ENCODE data around the gene SH3BP5. TPM values are rescaled to one million over a fixed set of nuclear protein-coding genes. Genes with fewer than 3 reads are reported as not detected.
A peak's percentile ranks its signal among the peaks of the same experiment; 100 is the strongest.

Gene SH3BP5
- total and polyA plus RNA-seq, 2 donors (not counting 1 experiment from before 2014, with no cell fraction given): 76.6 to 92.3 TPM

- peak overlapping the region; percentile 58 to 87 for H3K27ac ChIP-seq (ENCODE audit: low read length in 2 of 2)
- H3K4me1 ChIP-seq (ENCODE audit: control insufficient read depth in 2 of 2, insufficient read depth in 2 of 2, low read length in 2 of 2): peaks cover 96 to 99% of the 10 kb centered on the region in 2 donors
- H3K79me2 ChIP-seq (ENCODE audit: control insufficient read depth, insufficient read depth, low read length): peaks cover 79% of the 10 kb centered on the region
- peaks cover 89% of the 10 kb centered on the region for H3K4me1 Mint-ChIP-seq
- H4K20me1 ChIP-seq (ENCODE audit: control insufficient read depth, insufficient read depth, low read length, poor library complexity, severe bottlenecking): peaks cover 61% of the 10 kb centered on the region
- ATAC-seq (ENCODE audit: low read depth) (peak; percentile 80), DNase-seq (peak; percentile 87)
- no peak overlapping the region for H2AFZ ChIP-seq (ENCODE audit: insufficient read depth, low read depth, low read length, poor library complexity, severe bottlenecking)
- peak overlapping the region; percentile 68 for H3K4me2 ChIP-seq (replicated peaks; ENCODE audit: low read depth, low read length, poor library complexity, severe bottlenecking)
- peak overlapping the region; percentile 83 for H3K4me3 Mint-ChIP-seq
- no peaks in the 10 kb centered on the region for H3K27me3 Mint-ChIP-seq
- no CpG with 5 or more reads among the region's 6 CpGs for WGBS (ENCODE audit: insufficient coverage)
- ChIA-PET POLR2A (interaction anchor here (1.1 to 2.0 kb wide), 3 partner anchors 18 to 37 kb away, joined by 3 to 8 read pairs (median 4); no protein-coding TSS in a partner anchor), CTCF (interaction anchor here (0.6 to 4.3 kb wide), 13 partner anchors 8 to 113 kb away, joined by 3 to 29 read pairs (median 4); partner anchors contain the start of gene SH3BP5)
- intact Hi-C loops (cut with micrococcal nuclease): loop anchor here (1.0 to 2.0 kb wide), 4 partner anchors 15 to 53 kb away; partner anchors contain the start of gene SH3BP5
- H3K36me3 ChIP-seq (replicated peaks in 1 of 2; ENCODE audit: control extremely low read depth in 1 of 2, control insufficient read depth in 1 of 2, extremely low read depth in 1 of 2, insufficient read depth in 2 of 2, low read length in 1 of 2): peaks cover 2 to 27% of the 10 kb centered on the region in 2 experiments
- H3K27me3 ChIP-seq (replicated peaks in 1 of 4; ENCODE audit: control extremely low read depth in 1 of 4, control insufficient read depth in 3 of 4, insufficient read depth in 4 of 4, low read length in 3 of 4): no peaks in the 10 kb centered on the region
- H3K9me3 Mint-ChIP-seq (ENCODE audit: insufficient read depth): no peaks in the 10 kb centered on the region
- H3K9me3 ChIP-seq (ENCODE audit: control extremely low read depth in 1 of 3, control insufficient read depth in 2 of 3, insufficient read depth in 1 of 3, low read length in 2 of 3): no peaks in the 10 kb centered on the region
- TF ChIP-seq CTCF (IDR thresholded peaks at IDR 0.05): no peak
- no peak for TF ChIP-seq EZH2 (IDR thresholded peaks at IDR 0.05; ENCODE audit: borderline replicate concordance, insufficient read depth, low read depth, low read length, poor library complexity, severe bottlenecking)
- H3K27ac Mint-ChIP-seq: peak overlapping the region; percentile 97
- H3K9ac ChIP-seq (ENCODE audit: low read length): peak overlapping the region; percentile 41
- peak overlapping the region in 3 of 5 experiments; percentile 5 to 30 (median 27) for H3K4me3 ChIP-seq (ENCODE audit: control extremely low read depth in 1 of 5, extremely low read depth in 1 of 5, insufficient read depth in 1 of 5, low read depth in 2 of 5, low read length in 4 of 5)
Measured at GRCh38 chr3:15291589-15292541, 40.5 kb downstream of the SH3BP5 start.

Data from B cell (primary cell).